GM15510 (cell line): ENCODE data around the gene H1-8.

ENCODE experiments used
- POLR2A ChIP-seq: IDR thresholded peaks from 3 replicates; pipeline ENCODE4 v1.6.1; 2011; ENCODE audit warnings: borderline replicate concordance; ENCODE audit not compliant: insufficient read length; ENCODE audit errors: extremely low read depth

H1-8 gene

GRCh38 chr3:129575233-129575996 lies 32.4 kb downstream of the H1-8 start:
- no peak for TF ChIP-seq POLR2A

DNA sequence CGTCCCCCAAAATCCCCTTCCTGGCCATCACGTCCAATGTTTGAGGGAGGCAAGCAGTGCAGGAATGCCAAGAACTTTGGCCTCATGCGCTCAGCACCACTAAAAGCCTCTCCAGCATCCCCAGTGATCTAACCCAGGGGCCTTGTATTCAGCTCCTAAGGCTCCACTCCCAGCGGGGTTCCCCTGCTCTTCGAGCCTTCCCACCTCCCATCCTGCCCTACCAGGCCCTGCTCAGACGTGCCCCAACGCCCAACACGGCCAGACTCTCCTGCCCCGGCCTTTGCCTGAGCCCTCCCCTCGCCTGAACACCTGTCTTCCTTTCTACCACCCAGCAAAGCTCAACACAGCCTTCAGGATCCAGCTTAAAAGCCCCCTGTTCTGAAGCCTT lies 33.0 kb downstream of the H1-8 start:
- TF ChIP-seq POLR2A, result no peak

DNA sequence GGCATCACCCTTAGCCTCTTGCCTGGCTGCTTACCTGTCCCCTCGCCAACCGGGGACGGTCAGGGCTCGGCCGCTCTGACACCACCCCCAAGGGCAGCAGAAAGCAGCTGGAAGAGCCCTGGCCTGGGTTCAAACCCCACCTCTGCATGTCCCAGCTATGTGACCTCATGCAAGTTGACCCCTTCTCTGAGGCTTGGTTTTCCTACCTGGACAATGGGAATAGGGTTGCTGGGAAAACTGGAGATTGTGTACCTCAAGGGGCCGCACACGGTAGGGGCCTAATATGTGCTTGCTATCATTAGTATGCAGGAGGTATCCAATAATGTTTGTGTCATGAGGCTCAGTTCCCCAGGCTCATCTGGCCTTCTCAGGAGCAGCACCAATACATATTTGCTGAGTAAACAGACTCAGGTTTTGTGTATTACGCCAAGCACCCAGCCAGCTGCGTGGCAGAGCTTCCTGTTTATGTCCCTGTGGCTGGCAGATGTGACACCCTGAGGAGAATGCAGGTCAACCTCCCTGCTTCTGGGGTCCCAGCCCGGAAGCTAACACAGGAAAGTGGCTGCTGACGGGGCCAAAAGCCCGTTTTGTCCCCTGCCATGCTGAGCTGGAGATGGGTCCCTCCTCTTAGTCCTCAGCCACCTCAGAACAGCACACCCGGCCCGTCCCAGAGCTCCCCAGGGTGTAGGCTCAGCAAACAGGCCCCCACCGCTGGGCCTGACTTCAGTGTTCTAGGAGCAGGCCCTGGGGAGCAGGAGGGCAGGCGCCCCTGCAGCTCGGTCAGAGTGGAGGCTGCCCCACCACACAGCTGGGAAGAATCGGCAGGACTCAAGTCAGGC lies 33.8 kb downstream of the H1-8 start:
- TF ChIP-seq POLR2A, result no peak

GRCh38 chr3:129577366-129577765 lies 34.4 kb downstream of the H1-8 start:
- no peak for TF ChIP-seq POLR2A

- no peak for TF ChIP-seq POLR2A
Observed at GRCh38 chr3:129577925-129578786, 35.2 kb downstream of the H1-8 start.

DNA sequence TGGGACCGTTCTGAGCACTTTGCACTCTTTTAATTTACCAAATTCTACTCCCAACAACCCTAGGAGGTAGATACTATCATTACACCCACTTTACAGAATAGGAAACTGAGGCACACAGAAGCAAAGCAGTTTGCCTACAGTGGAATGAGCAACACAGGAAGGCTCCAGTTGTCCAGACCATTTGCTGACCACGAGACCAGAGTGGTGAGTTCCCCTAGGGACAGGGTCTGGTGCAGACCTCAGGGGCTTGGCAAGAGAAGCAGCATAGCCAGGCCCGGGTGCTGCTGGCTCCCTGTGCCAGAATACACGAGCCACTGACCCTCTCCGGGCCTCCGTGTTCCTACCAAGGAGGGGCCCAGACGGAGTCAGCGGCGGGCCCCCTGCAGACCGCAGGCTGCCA lies 37.0 kb downstream of the H1-8 start:
- no peak for TF ChIP-seq POLR2A

DNA sequence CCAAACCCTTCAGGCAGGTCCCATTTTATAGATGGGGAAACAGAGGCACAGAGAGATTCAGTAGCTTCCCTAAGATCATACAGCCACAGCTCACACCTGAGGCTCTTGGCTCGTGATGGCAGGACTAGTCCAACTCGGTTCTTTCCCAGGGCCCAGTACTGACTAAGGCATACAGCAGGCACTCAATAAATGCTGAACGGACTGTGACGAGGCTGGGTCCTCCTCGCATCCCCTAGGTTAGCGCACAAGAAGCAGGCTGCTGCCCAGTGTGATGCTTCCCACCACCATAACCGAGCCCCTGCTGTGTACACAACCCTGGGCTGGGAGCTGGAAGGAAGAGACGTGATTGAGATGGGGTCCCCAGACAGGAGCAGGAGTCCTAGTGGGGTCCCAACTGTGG lies 38.6 kb downstream of the H1-8 start:
- no peak for TF ChIP-seq POLR2A

DNA sequence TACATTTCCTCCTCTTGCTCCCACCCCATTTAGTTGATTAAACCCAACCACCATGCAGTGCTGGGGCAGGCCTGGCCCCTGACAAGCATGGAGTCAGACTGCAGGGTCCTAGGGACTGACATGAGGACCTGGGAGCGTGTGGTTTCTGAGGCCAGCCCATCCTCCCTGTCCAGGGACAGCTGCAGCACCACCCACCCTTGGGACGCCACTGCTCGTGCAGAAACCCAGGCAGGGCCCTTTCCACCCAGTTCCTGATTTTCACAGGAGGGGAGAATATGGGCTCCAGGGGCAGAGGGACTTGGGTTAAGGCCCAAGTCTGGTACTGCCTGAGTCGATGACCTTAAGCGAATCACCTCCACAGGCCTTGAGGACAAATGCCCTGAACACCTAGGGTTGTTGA lies 39.8 kb downstream of the H1-8 start:
- TF ChIP-seq POLR2A, result no peak

DNA sequence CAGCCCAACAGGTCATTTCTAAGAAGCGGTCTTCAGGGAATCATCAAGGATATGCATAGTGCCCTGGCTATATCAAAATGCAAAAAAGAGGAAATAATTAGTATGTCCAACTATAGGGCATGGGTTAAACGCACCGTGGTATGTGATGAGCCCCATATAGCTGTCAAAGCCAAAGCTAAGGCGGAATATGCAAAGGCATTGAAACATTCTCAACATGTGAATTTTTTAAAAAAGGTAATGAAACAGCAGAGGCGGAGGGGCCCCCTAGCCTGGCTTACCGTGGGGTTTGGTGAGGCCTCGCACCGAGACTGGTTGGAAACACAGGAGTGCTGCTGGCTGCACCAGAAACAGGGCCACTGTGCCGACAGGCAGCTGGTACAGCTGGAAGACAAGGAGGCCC lies 40.3 kb downstream of the H1-8 start:
- no peak for TF ChIP-seq POLR2A

DNA sequence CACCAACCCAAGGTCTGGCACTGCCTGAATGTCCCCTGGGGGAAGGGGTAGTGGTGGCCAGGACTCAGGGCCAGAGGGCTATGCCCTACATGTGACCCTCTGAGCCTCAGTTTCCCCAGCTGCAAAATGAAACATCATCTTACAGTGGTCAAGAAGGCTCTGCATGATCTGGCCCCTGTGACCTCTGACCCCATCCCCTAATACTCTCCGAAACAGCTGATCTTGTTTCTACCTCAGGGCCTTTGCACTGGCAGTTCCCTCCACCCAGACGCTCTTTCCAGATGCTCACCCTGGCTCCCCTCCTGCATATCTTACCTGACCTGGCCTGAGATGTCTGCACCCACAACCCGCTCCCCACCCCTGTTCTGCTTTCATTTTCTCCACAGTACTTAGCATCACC lies 41.7 kb downstream of the H1-8 start:
- TF ChIP-seq POLR2A, result no peak

DNA sequence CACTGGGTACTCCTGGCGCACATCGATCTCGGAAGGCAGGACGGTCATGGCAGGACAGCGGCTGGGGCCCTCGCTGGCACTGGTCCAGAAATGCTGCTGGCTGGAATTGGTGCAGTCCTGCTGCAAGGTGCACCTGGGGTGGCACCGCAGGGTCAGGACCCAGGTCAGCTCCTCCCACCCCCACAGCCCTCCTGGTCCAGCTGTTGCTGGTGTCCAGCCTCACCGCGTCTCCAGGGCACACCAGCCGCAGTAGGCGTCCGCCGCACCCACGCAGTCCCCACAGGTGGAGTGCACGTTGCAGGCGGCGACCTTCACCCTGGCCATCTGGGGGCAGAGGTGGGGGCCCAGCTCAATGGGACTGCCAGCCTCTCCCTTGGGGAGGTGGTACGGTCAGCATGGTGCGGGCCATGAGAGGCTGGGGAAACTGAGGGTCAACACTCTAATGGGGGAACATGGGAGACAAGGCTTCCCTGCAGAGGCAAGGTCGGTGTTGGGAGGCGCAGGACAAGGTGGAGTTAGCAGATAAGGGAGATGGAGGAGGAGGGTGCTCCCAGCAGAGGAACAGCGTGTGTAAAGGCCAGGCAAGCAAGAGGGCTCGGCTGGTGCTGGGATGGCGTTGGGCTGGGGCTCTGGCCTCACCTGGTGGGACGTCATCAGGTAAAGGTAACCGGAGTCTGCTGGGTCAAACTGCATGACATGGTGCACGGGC lies 43.1 kb downstream of the H1-8 start:
- no peak for TF ChIP-seq POLR2A

GRCh38 chr3:129586746-129587430 lies 43.9 kb downstream of the H1-8 start:
- TF ChIP-seq POLR2A, result no peak

- TF ChIP-seq POLR2A, result no peak
Observed at GRCh38 chr3:129587566-129588210, 44.7 kb downstream of the H1-8 start.
